ENCODE results near the gene CDC42BPB. TPM values are rescaled to one million over a fixed set of nuclear protein-coding genes. Genes with fewer than 3 reads are reported as not detected.

Gene CDC42BPB
- total RNA-seq, 2 donors from 2014 or later: 66.2 to 102 TPM

DNA sequence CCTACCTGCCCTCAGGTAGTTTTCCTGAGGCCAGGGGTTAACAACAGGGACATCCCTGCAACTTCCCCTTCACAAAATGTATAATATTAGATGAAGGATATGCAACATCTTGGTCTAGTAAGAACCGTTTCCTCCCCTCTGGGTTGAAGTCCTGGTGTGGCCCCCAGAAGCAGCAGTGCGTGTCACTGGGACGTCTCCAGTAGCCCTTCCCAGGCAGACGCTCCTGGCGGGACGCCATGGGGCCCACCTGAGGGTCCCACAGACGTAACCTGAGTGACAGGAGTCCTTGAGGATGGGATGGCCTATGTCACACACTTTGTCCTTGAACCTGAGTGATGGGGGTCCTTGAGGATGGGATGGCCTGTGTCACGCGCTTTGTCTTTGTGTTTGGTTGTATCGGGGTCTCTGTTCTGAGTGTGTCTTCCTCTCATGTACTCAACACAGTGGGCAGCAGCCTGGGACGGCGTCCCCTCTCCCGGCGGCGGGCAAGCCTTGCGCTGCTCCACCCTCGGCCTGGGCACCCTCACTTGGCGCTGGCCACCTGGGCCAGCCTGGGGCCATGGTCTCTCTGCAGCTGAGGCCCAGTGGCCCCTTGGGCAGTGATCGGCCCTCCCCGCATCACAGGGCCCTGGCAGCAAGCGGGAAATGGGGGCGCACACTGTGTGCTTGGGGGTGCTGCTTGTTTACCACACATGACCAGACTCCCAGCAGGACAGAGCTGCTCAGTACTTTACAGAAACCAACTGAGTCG, 149.2 kb downstream of the CDC42BPB start:
- no peak for ATAC-seq
- H3K27me3 ChIP-seq: no peaks in the 10 kb centered on the region
- no peak overlapping the region for H3K4me3 ChIP-seq
- intact Hi-C loops (cut with DNase I): no loop called here
- H3K4me1 ChIP-seq: no peaks in the 10 kb centered on the region
- WGBS, 2 donors: 90% methylated on average over 17 to 23 of the region's 23 CpGs
- TF ChIP-seq, protein P1, sequence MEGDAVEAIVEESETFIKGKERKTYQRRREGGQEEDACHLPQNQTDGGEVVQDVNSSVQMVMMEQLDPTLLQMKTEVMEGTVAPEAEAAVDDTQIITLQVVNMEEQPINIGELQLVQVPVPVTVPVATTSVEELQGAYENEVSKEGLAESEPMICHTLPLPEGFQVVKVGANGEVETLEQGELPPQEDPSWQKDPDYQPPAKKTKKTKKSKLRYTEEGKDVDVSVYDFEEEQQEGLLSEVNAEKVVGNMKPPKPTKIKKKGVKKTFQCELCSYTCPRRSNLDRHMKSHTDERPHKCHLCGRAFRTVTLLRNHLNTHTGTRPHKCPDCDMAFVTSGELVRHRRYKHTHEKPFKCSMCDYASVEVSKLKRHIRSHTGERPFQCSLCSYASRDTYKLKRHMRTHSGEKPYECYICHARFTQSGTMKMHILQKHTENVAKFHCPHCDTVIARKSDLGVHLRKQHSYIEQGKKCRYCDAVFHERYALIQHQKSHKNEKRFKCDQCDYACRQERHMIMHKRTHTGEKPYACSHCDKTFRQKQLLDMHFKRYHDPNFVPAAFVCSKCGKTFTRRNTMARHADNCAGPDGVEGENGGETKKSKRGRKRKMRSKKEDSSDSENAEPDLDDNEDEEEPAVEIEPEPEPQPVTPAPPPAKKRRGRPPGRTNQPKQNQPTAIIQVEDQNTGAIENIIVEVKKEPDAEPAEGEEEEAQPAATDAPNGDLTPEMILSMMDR (IDR thresholded peaks at IDR 0.05): no peak
- no peak for TF ChIP-seq POLR2A (IDR thresholded peaks at IDR 0.05)
- DNase-seq: no peak
- H3K27ac ChIP-seq: no peak overlapping the region
- peaks cover 0 to 7% of the 10 kb centered on the region in 2 donors for H3K36me3 ChIP-seq (replicated peaks in 1 of 2; ENCODE audit: insufficient read depth in 1 of 2, low read depth in 2 of 2)
- H3K9me3 ChIP-seq: no peaks in the 10 kb centered on the region

DNA sequence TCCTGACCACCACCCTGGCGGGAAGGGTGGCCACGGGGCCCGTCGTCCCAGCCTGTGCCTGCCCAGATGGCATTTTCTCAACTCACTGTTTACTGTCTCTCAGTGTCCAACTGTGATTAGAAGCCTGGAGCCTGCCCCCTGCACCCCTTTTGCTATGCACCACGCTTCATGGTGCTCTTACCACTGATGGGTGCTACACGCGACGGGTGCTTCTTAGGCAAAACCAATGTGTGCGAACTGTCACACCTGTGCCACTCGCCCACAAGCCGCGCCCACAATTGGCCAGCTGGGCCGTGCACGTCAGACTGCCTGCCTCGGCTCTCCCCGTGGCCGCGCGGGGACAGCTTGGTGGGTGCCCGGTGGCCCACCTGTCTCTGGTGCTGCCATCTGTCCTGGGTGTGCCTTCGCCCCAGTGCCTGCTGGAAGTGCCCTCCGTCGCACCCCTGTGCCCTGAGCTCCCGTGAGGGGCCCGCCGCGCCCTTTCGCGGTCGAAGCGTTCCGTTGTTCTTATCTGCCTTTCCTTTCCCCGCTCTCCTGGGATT, 150.0 kb downstream of the CDC42BPB start:
- intact Hi-C loops (cut with DNase I): no loop called here
- DNase-seq (no peak), ATAC-seq (no peak)
- no peak overlapping the region for H3K27ac ChIP-seq
- 91 to 93% methylated on average over 17 to 30 of the region's 33 CpGs for WGBS, 2 donors
- TF ChIP-seq, protein P1 (IDR thresholded peaks at IDR 0.05): no peak
- no peak for TF ChIP-seq POLR2A (IDR thresholded peaks at IDR 0.05)
- no peak overlapping the region for H3K4me3 ChIP-seq
- no peaks in the 10 kb centered on the region for H3K9me3 ChIP-seq
- H3K36me3 ChIP-seq (replicated peaks in 1 of 2; ENCODE audit: insufficient read depth in 1 of 2, low read depth in 2 of 2): peaks cover 0 to 7% of the 10 kb centered on the region in 2 donors
- no peaks in the 10 kb centered on the region for H3K27me3 ChIP-seq
- no peaks in the 10 kb centered on the region for H3K4me1 ChIP-seq

GRCh38 chr14:102906616-102907302, 150.6 kb downstream of the CDC42BPB start:
- 95 to 96% methylated on average over 14 to 30 of the region's 30 CpGs for WGBS, 2 donors

DNA sequence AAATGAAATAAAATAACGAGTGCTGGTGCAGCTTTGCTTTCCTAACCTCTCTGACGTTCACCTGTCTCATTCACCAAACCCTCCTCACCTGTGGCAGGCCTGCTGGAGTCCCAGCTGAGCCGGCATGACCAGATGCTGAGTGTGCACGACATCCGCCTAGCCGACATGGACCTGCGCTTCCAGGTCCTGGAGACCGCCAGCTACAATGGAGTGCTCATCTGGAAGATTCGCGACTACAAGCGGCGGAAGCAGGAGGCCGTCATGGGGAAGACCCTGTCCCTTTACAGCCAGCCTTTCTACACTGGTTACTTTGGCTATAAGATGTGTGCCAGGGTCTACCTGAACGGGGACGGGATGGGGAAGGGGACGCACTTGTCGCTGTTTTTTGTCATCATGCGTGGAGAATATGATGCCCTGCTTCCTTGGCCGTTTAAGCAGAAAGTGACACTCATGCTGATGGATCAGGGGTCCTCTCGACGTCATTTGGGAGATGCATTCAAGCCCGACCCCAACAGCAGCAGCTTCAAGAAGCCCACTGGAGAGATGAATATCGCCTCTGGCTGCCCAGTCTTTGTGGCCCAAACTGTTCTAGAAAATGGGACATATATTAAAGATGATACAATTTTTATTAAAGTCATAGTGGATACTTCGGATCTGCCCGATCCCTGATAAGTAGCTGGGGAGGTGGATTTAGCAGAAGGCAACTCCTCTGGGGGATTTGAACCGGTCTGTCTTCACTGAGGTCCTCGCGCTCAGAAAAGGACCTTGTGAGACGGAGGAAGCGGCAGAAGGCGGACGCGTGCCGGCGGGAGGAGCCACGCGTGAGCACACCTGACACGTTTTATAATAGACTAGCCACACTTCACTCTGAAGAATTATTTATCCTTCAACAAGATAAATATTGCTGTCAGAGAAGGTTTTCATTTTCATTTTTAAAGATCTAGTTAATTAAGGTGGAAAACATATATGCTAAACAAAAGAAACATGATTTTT, 151.9 kb downstream of the CDC42BPB start:
- no peaks in the 10 kb centered on the region for H3K9me3 ChIP-seq
- H3K36me3 ChIP-seq (replicated peaks in 1 of 2; ENCODE audit: insufficient read depth in 1 of 2, low read depth in 2 of 2): peaks cover 0 to 7% of the 10 kb centered on the region in 2 donors
- no peaks in the 10 kb centered on the region for H3K4me1 ChIP-seq
- ATAC-seq (no peak), DNase-seq (no peak)
- WGBS, 2 donors: 93 to 94% methylated on average over 37 to 38 of the region's 38 CpGs
- no peak for TF ChIP-seq POLR2A (IDR thresholded peaks at IDR 0.05)
- TF ChIP-seq, protein P1 (IDR thresholded peaks at IDR 0.05): no peak
- intact Hi-C loops (cut with DNase I): no loop called here
- H3K27me3 ChIP-seq: no peaks in the 10 kb centered on the region
- no peak overlapping the region for H3K27ac ChIP-seq
- no peak overlapping the region for H3K4me3 ChIP-seq

More at GRCh38 chr14:102906616-102907302, 150.6 kb downstream of the CDC42BPB start:
- no peaks in the 10 kb centered on the region for H3K27me3 ChIP-seq
- TF ChIP-seq, protein P1 (IDR thresholded peaks at IDR 0.05): no peak
- no peak for TF ChIP-seq POLR2A (IDR thresholded peaks at IDR 0.05)
- ATAC-seq (no peak), DNase-seq (no peak)
- no peak overlapping the region for H3K27ac ChIP-seq
- peaks cover 0 to 7% of the 10 kb centered on the region in 2 donors for H3K36me3 ChIP-seq (replicated peaks in 1 of 2; ENCODE audit: insufficient read depth in 1 of 2, low read depth in 2 of 2)
- no peaks in the 10 kb centered on the region for H3K9me3 ChIP-seq
- no peaks in the 10 kb centered on the region for H3K4me1 ChIP-seq
- intact Hi-C loops (cut with DNase I): no loop called here
- H3K4me3 ChIP-seq: no peak overlapping the region
